ENCODE results near the gene MCM6.

DNA sequence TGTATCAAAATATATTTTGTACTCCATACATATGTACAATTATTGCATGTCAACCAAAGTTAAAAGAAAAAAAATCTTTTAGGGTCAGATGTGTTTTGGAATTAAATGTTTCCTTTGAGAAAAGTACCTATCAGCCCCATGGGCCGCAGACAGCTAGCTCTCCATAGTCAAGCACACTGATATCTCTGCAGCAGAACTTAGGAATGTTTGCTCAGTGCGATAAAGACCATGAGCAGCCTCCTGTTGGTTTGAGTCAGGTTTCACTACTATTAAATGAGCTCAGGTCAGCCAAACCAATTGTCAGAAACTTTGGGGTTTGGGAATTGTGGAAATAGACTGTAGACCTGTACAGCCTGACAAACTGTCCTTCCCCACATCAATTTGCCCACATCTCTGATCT is 73.0 kb downstream of the MCM6 start:
- TF ChIP-seq, protein P1, sequence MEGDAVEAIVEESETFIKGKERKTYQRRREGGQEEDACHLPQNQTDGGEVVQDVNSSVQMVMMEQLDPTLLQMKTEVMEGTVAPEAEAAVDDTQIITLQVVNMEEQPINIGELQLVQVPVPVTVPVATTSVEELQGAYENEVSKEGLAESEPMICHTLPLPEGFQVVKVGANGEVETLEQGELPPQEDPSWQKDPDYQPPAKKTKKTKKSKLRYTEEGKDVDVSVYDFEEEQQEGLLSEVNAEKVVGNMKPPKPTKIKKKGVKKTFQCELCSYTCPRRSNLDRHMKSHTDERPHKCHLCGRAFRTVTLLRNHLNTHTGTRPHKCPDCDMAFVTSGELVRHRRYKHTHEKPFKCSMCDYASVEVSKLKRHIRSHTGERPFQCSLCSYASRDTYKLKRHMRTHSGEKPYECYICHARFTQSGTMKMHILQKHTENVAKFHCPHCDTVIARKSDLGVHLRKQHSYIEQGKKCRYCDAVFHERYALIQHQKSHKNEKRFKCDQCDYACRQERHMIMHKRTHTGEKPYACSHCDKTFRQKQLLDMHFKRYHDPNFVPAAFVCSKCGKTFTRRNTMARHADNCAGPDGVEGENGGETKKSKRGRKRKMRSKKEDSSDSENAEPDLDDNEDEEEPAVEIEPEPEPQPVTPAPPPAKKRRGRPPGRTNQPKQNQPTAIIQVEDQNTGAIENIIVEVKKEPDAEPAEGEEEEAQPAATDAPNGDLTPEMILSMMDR (IDR thresholded peaks at IDR 0.05 in 4 of 5, conservative IDR thresholded peaks at IDR 0.05 in 1 of 5): no peak
- TF ChIP-seq POLR2A (IDR thresholded peaks at IDR 0.05): no peak

All from gastrocnemius medialis (tissue), 4 donors.